Left ventricle myocardium inferior (tissue), 1 donor: ENCODE data around the gene SRA1. TPM values are rescaled to one million over a fixed set of nuclear protein-coding genes. Genes with fewer than 3 reads are reported as not detected.
A peak's percentile ranks its signal among the peaks of the same experiment; 100 is the strongest.
"Not testable (repeated sequence)": the region's sequence is repeated elsewhere in the genome, so short reads cannot be mapped to it uniquely, and the experiment has no call there.

Experiments
- DNase-seq: peaks from one replicate; pipeline ENCODE4 v3.0.0-alpha.2; 2020
- H3K27ac ChIP-seq: fragments of 200-600 bp; replicated peaks from 2 replicates; pipeline ENCODE4 v1.8.0; 2021
- H3K27me3 ChIP-seq: fragments of 200-600 bp; 2 replicates; pipeline ENCODE4 v1.8.0; 2021; ENCODE audit warnings: low read depth
- H3K36me3 ChIP-seq: fragments of 200-600 bp; 2 replicates; pipeline ENCODE4 v1.8.0; 2021
- H3K4me1 ChIP-seq: fragments of 200-600 bp; 2 replicates; pipeline ENCODE4 v1.8.0; 2021
- H3K4me3 ChIP-seq: fragments of 200-600 bp; 2 replicates; pipeline ENCODE4 v1.8.0; 2021; ENCODE audit warnings: mild to moderate bottlenecking, moderate library complexity
- H3K9me3 ChIP-seq: fragments of 200-600 bp; replicated peaks from 2 replicates; pipeline ENCODE4 v1.8.0; 2021
- CTCF ChIP-seq: fragments of 200-600 bp; IDR thresholded peaks from 2 replicates; pipeline ENCODE4 v1.8.0; 2021; ENCODE audit warnings: antibody characterized with exemption, mild to moderate bottlenecking, borderline replicate concordance
- intact Hi-C: fragments of 100-400 bp; cut with micrococcal nuclease; formaldehyde crosslinking; loops from one replicate; pipeline ENCODE4 v1.11.0; 2022
- total RNA-seq: library from RNA; stranded (reverse); fragmentation: NEBNext Ultra II Directional; extraction: Animal tissue kit (Norgen Biotek cat#: 25700); gene quantifications from one replicate; pipeline ENCODE4 v1.2.1, GENCODE V29; 2021
- donor health status: DM: no; HTN: yes; CAD: no; lungs with severe emphysema.

Gene SRA1
- total RNA-seq, 1 donor from 2014 or later, result 28.6 TPM

- Histone ChIP-seq H3K27me3 (no peaks in the 10 kb centered on the region), H3K27ac (peak overlapping the region; percentile 19), H3K36me3 (no peaks in the 10 kb centered on the region), H3K9me3 (no peaks in the 10 kb centered on the region), H3K4me3 (no peak overlapping the region), H3K4me1 (peaks cover 33% of the 10 kb centered on the region)
- intact Hi-C loops, result no loop called here
- DNase-seq, result no peak
- TF ChIP-seq CTCF, result no peak
Observed at GRCh38 chr5:140591747-140592372, 34.6 kb upstream of the SRA1 start.

GRCh38 chr5:140590861-140591260 is 33.6 kb upstream of the SRA1 start:
- no peak overlapping the region for H3K27ac ChIP-seq
- H3K4me3 ChIP-seq, result no peak overlapping the region
- peaks cover 23% of the 10 kb centered on the region for H3K4me1 ChIP-seq

GRCh38 chr5:140588311-140589070 is 31.2 kb upstream of the SRA1 start:
- peak overlapping the region; percentile 52 for H3K27ac ChIP-seq
- no peak for TF ChIP-seq CTCF

More at GRCh38 chr5:140590861-140591260, 33.6 kb upstream of the SRA1 start:
- DNase-seq, result no peak
- Histone ChIP-seq H3K9me3 (no peaks in the 10 kb centered on the region), H3K36me3 (no peaks in the 10 kb centered on the region), H3K27me3 (no peaks in the 10 kb centered on the region)
- TF ChIP-seq CTCF, result no peak
- intact Hi-C loops, result no loop called here

GRCh38 chr5:140587495-140587894 is 30.2 kb upstream of the SRA1 start:
- intact Hi-C loops, result no loop called here
- H3K9me3 ChIP-seq, result peaks cover 12% of the 10 kb centered on the region
- no peak overlapping the region for H3K27ac ChIP-seq

More at GRCh38 chr5:140588311-140589070, 31.2 kb upstream of the SRA1 start:
- no peak for DNase-seq
- H3K36me3 ChIP-seq, result no peaks in the 10 kb centered on the region
- no peak overlapping the region for H3K4me3 ChIP-seq
- intact Hi-C loops, result no loop called here
- peaks cover 11% of the 10 kb centered on the region for H3K4me1 ChIP-seq
- peaks cover 2% of the 10 kb centered on the region for H3K9me3 ChIP-seq
- no peaks in the 10 kb centered on the region for H3K27me3 ChIP-seq

GRCh38 chr5:140579188-140579747 is 22.0 kb upstream of the SRA1 start:
- H3K27ac ChIP-seq, H3K4me3 ChIP-seq, DNase-seq, H3K36me3 ChIP-seq, H3K27me3 ChIP-seq, H3K4me1 ChIP-seq: not testable (repeated sequence)
- H3K9me3 ChIP-seq, result peaks cover 15% of the 10 kb centered on the region
- intact Hi-C loops, result loop anchor here (10.0 kb wide), 1 partner anchor 46 kb away; no protein-coding TSS in a partner anchor

More at GRCh38 chr5:140587495-140587894, 30.2 kb upstream of the SRA1 start:
- no peak overlapping the region for H3K4me3 ChIP-seq
- no peaks in the 10 kb centered on the region for H3K27me3 ChIP-seq
- no peak for TF ChIP-seq CTCF
- H3K36me3 ChIP-seq, result no peaks in the 10 kb centered on the region
- H3K4me1 ChIP-seq, result peaks cover 11% of the 10 kb centered on the region
- DNase-seq, result no peak
